K562 (cell line): ENCODE results near the gene NEURL4. TPM values are rescaled to one million over a fixed set of nuclear protein-coding genes. Genes with fewer than 3 reads are reported as not detected.
A peak's percentile ranks its signal among the peaks of the same experiment; 100 is the strongest.

ENCODE experiments used
- ATAC-seq: fragments of 200-7000 bp; cut with Tn5 transposase; 3 replicates; pipeline ENCODE4 v1.9.1; 2020; ENCODE audit warnings: moderate library complexity
- BruUV-seq: library from RNA; stranded (reverse); fragments of 400-500 nt; replicated peaks from 2 replicates; lab custom pipeline; 2021; lab: Mats Ljungman, UMichigan
- CTCF ChIA-PET: fragments of 300-600 bp; formaldehyde crosslinking; extraction: SDS; loops from one replicate; lab custom pipeline; 2021; ENCODE audit warnings: low intra/inter-chr PET ratio; lab: Yijun Ruan, JAX
- POLR2A ChIA-PET: fragments of 300-600, 350-650 bp; sonication (Branson Sonifier 250); formaldehyde crosslinking; extraction: SDS; loops from one replicate; lab custom pipeline; 2021; ENCODE audit warnings: antibody characterized with exemption, inconsistent platforms; lab: Yijun Ruan, JAX
- DNase-seq, 4 experiments: peaks; one replicate each; pipeline versions ENCODE4 v3.0.0 to v3.0.0-alpha.2; 2011 to 2018; ENCODE audit warnings: low spot score in 3 of 4, mixed read lengths in 3 of 4; ENCODE audit errors: extremely low read depth in 1 of 4
- FAIRE-seq: peaks from 2 replicates; lab custom pipeline; 2011; peaks lifted over from hg19 to GRCh38; lab: Jason Lieb, UNC
- H2AFZ ChIP-seq: 2 replicates; pipeline ENCODE4 v1.6.0; 2011; ENCODE audit warnings: low read depth, low read length, control low read depth, inconsistent platforms
- H3K27ac ChIP-seq: fragments of 200-600 bp; 3 replicates; pipeline ENCODE4 v1.8.0; 2011; ENCODE audit warnings: low read depth, mild to moderate bottlenecking, control low read depth, inconsistent platforms, low read length, moderate library complexity, mixed read lengths; ENCODE audit errors: extremely low read depth
- H3K27me3 ChIP-seq, 2 experiments: fragments of 300-600 bp in 1 of 2; 2 replicates in 1 of 2; 3 replicates in 1 of 2; pipeline versions ENCODE4 v1.6.0 to v1.8.0; 2011; ENCODE audit warnings: inconsistent platforms in 2 of 2, low read length in 2 of 2, mild to moderate bottlenecking in 1 of 2, mixed read lengths in 1 of 2, moderate library complexity in 1 of 2; ENCODE audit not compliant: control insufficient read depth in 2 of 2, insufficient read depth in 2 of 2
- H3K36me3 ChIP-seq: fragments of 300-600 bp; 3 replicates; pipeline ENCODE4 v1.8.0; 2011; ENCODE audit warnings: mild to moderate bottlenecking, low read length, inconsistent platforms; ENCODE audit not compliant: control insufficient read depth, insufficient read depth
- H3K4me1 ChIP-seq, 2 experiments: fragments of 200-600 bp in 1 of 2; replicated peaks in 1 of 2; 2 replicates in 1 of 2; 3 replicates in 1 of 2; pipeline versions ENCODE4 v1.5.1 to v1.8.0; 2011; ENCODE audit warnings: inconsistent platforms in 2 of 2, low read length in 2 of 2, mild to moderate bottlenecking in 1 of 2, mixed read lengths in 1 of 2, moderate library complexity in 1 of 2; ENCODE audit not compliant: control insufficient read depth in 2 of 2, insufficient read depth in 2 of 2
- H3K4me2 ChIP-seq: 2 replicates; pipeline ENCODE4 v1.6.1; 2011; ENCODE audit warnings: low read length, control low read depth, inconsistent platforms, mixed read lengths; ENCODE audit not compliant: insufficient read depth
- H3K4me3 ChIP-seq: fragments of 200-600 bp; sonication (generic), shearing (Covaris generic); 2 replicates; pipeline ENCODE4 v1.5.1; 2016; ENCODE audit warnings: control low read depth, inconsistent platforms
- H3K79me2 ChIP-seq: fragments of 200-600 bp; 3 replicates; pipeline ENCODE4 v1.8.0; 2011; ENCODE audit warnings: low read length, inconsistent platforms; ENCODE audit not compliant: control insufficient read depth, insufficient read depth
- H3K9ac ChIP-seq, 2 experiments: 2 replicates each; pipeline versions ENCODE4 v1.6.0 to v1.6.1; 2011; ENCODE audit warnings: low read depth in 2 of 2, low read length in 2 of 2, control low read depth in 1 of 2, inconsistent platforms in 1 of 2, mild to moderate bottlenecking in 1 of 2, mixed read lengths in 1 of 2; ENCODE audit not compliant: insufficient read depth in 1 of 2
- H3K9me1 ChIP-seq: one replicate; pipeline ENCODE4 v1.6.0; 2011; ENCODE audit warnings: inconsistent platforms, mild to moderate bottlenecking, low read length, moderate library complexity; ENCODE audit not compliant: control insufficient read depth, insufficient read depth
- H3K9me3 ChIP-seq: replicated peaks from 2 replicates; pipeline ENCODE4 v1.5.1; 2011; ENCODE audit warnings: low read depth, low read length, inconsistent platforms; ENCODE audit not compliant: control insufficient read depth, insufficient read depth
- H4K20me1 ChIP-seq: replicated peaks from 2 replicates; pipeline ENCODE4 v1.6.1; 2011; ENCODE audit warnings: low read length, inconsistent platforms, mixed read lengths; ENCODE audit not compliant: control insufficient read depth, insufficient read depth
- CBFB ChIP-seq: sonication (generic); formaldehyde crosslinking; IDR thresholded peaks from 2 replicates; pipeline ENCODE4 v1.4.0; 2020; ENCODE audit warnings: mild to moderate bottlenecking, missing genetic modification reagents
- KDM2B ChIP-seq: fragments of 250-450 bp; sonication (Bioruptor Pico); IDR thresholded peaks from 2 replicates; pipeline ENCODE4 v1.8.0; 2021; ENCODE audit warnings: mild to moderate bottlenecking, moderate library complexity
- PML ChIP-seq: IDR thresholded peaks from 2 replicates; pipeline ENCODE4 v1.6.1; 2012; ENCODE audit warnings: low read length, inconsistent platforms
- POLR2AphosphoS2 ChIP-seq: IDR thresholded peaks from 2 replicates; pipeline ENCODE4 v1.6.1; 2012; ENCODE audit warnings: low read length, improper control_type of control experiment
- POLR2G ChIP-seq: fragments of 200-400 bp; formaldehyde crosslinking; IDR thresholded peaks from 2 replicates; pipeline ENCODE4 v1.6.1; 2017; ENCODE audit warnings: low read depth, mild to moderate bottlenecking, antibody characterized with exemption, low read length, moderate library complexity
- RBFOX2 ChIP-seq: fragments of 200-400 bp; formaldehyde crosslinking; IDR thresholded peaks from 2 replicates; pipeline ENCODE4 v1.6.1; 2017; ENCODE audit warnings: low read depth, mild to moderate bottlenecking, low read length, moderate library complexity
- XRCC5 ChIP-seq: fragments of 200-400 bp; formaldehyde crosslinking; IDR thresholded peaks from 2 replicates; pipeline ENCODE4 v1.6.1; 2017; ENCODE audit warnings: low read depth, mild to moderate bottlenecking, low read length
- ZNF57 ChIP-seq: fragments of 450-650 bp; formaldehyde crosslinking; IDR thresholded peaks from 2 replicates; pipeline ENCODE4 v1.4.0; 2020; ENCODE audit warnings: mild to moderate bottlenecking, moderate library complexity
- WGBS: fragments of 100-300 bp; shearing (Covaris generic); methylation state at CpG from one replicate; pipeline ENCODE4 v1.1.6; 2016; ENCODE audit warnings: low coverage, mixed read lengths; ENCODE audit not compliant: insufficient coverage; ENCODE audit errors: missing lambda C conversion rate; 5-methylcytosine and 5-hydroxymethylcytosine counted together
- in situ Hi-C: fragments of 300-500 bp; cut with MboI; formaldehyde crosslinking; loops from 4 replicates; pipeline ENCODE4 v1.15.0; 2018; ENCODE audit warnings: inconsistent platforms, mixed read lengths
- intact Hi-C: fragments of 100-400 bp; cut with micrococcal nuclease; formaldehyde crosslinking; loops from 2 replicates; pipeline ENCODE4 v1.14.2; 2022
- polyA plus RNA-seq, 8 experiments: library from polyadenylated mRNA; depleted of rRNA in 4 of 8; stranded (reverse) in 5 of 8; unstranded in 3 of 8; fragments of >200 nt; fragmentation: Nextera tagmentation in 2 of 8; fragmentation: Illumina TruSeq in 1 of 8; extraction: Ambion mirVana in 2 of 8; extraction: Trizol in 1 of 8; gene quantifications; 2 replicates each; pipeline versions ENCODE4 v1.2.1 to v1.2.3, GENCODE V29; 2011 to 2014; ENCODE audit warnings: inconsistent platforms in 1 of 8, missing spikeins in 1 of 8
- total RNA-seq, 7 experiments: library from RNA; depleted of rRNA in 6 of 7; stranded (reverse); fragments of >200 nt in 6 of 7; fragmentation: Illumina TruSeq in 2 of 7; extraction: Trizol in 2 of 7; gene quantifications; 2 replicates each; pipeline versions ENCODE4 v1.2.1 to v1.2.3, GENCODE V29; 2011 to 2021; ENCODE audit warnings: low replicate concordance in 1 of 7
- TF ChIP-seq, protein P1 (sequence below): fragments of 450-650 bp; formaldehyde crosslinking; conservative IDR thresholded peaks from 2 replicates; pipeline ENCODE4 v1.4.0; 2022; ENCODE audit warnings: mild to moderate bottlenecking, missing genetic modification characterization
- TF ChIP-seq, protein P2 (sequence below), 3 experiments: IDR thresholded peaks in 2 of 3; conservative IDR thresholded peaks in 1 of 3; 2 replicates each; pipeline ENCODE4 v1.5.1; 2011 to 2012; ENCODE audit warnings: low read length in 3 of 3, mild to moderate bottlenecking in 3 of 3, control low read depth in 2 of 3, improper control_type of control experiment in 1 of 3, inconsistent platforms in 1 of 3, low read depth in 1 of 3, mixed read lengths in 1 of 3, moderate library complexity in 1 of 3; ENCODE audit not compliant: insufficient read depth in 2 of 3
- TF ChIP-seq, protein P3 (sequence below): fragments of 200-800 bp; sonication (Bioruptor generic); IDR thresholded peaks from 2 replicates; pipeline ENCODE4 v1.6.1; 2017; ENCODE audit warnings: missing genetic modification characterization, missing compliant biosample characterization
- TF ChIP-seq, protein P4 (sequence below), 2 experiments: fragments of 450-650 bp in 1 of 2; sonication (generic) in 1 of 2; formaldehyde crosslinking in 1 of 2; IDR thresholded peaks in 1 of 2; conservative IDR thresholded peaks in 1 of 2; 2 replicates each; pipeline versions ENCODE4 v1.6.1 to v1.8.1; 2016 to 2023; ENCODE audit warnings: mild to moderate bottlenecking in 2 of 2, moderate library complexity in 2 of 2, inconsistent platforms in 1 of 2, missing genetic modification reagents in 1 of 2

Gene NEURL4
- total and polyA plus RNA-seq, 9 of the 15 experiments (the other 6 are each of a cell fraction or from before 2014, with no cell fraction given), result 0.08 to 37.4 (median 11.5) TPM

DNA sequence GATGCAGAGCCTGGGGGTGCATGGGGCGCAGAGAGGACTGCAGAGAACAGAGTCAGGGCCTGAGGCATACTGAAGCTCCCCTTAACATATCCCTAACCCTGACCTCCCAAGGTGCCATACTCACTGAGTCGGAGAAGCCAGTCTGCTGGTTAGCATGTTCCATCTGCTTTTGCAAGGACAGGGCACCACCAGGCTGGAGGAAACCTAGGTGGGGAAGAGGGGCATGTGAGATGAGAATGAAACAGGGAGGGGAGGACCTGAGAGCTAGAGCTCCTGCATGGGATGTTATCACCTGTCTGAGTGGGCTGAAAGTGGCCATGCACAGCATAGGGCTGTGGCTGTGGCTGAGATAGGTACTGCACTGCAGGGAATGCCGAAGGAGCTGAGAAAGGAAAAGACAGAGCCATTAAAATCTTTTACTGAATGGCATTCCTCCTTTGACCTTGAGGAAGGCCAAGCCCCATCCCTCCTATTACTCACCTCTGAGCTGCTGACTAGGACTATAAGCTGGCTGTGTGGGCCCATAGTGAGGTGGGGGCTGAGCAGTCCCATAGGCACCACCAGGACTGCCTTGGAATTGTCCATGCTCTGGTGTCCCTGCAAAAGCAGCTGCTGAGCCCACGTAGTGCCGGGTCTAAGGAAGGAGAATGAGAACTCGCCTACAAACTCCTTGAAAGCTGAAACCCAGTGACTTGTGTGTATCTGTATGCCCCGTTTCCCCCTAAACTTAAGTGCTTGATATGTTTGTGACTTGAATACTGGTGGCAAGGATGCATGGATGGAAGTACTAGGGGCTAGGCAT is 15.8 kb downstream of the NEURL4 start (continued):
- TF ChIP-seq, protein P1, sequence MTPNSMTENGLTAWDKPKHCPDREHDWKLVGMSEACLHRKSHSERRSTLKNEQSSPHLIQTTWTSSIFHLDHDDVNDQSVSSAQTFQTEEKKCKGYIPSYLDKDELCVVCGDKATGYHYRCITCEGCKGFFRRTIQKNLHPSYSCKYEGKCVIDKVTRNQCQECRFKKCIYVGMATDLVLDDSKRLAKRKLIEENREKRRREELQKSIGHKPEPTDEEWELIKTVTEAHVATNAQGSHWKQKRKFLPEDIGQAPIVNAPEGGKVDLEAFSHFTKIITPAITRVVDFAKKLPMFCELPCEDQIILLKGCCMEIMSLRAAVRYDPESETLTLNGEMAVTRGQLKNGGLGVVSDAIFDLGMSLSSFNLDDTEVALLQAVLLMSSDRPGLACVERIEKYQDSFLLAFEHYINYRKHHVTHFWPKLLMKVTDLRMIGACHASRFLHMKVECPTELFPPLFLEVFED (CRISPR knock-in tag), result peak; percentile 5; the same call in 1 of the 2 replicates
- peak; percentile 73; the same call in 1 of the 2 replicates for TF ChIP-seq POLR2AphosphoS2
- TF ChIP-seq, protein P2, sequence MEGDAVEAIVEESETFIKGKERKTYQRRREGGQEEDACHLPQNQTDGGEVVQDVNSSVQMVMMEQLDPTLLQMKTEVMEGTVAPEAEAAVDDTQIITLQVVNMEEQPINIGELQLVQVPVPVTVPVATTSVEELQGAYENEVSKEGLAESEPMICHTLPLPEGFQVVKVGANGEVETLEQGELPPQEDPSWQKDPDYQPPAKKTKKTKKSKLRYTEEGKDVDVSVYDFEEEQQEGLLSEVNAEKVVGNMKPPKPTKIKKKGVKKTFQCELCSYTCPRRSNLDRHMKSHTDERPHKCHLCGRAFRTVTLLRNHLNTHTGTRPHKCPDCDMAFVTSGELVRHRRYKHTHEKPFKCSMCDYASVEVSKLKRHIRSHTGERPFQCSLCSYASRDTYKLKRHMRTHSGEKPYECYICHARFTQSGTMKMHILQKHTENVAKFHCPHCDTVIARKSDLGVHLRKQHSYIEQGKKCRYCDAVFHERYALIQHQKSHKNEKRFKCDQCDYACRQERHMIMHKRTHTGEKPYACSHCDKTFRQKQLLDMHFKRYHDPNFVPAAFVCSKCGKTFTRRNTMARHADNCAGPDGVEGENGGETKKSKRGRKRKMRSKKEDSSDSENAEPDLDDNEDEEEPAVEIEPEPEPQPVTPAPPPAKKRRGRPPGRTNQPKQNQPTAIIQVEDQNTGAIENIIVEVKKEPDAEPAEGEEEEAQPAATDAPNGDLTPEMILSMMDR (IDR thresholded peaks at IDR 0.05 in 2 of 3, conservative IDR thresholded peaks at IDR 0.05 in 1 of 3; ENCODE audit: insufficient read depth in 2 of 3, low read depth in 1 of 3, low read length in 3 of 3), result 0 out of 6 replicates have a peak, but pooled peaks of 2 of the 3 experiments have one; percentile 16 to 24

DNA sequence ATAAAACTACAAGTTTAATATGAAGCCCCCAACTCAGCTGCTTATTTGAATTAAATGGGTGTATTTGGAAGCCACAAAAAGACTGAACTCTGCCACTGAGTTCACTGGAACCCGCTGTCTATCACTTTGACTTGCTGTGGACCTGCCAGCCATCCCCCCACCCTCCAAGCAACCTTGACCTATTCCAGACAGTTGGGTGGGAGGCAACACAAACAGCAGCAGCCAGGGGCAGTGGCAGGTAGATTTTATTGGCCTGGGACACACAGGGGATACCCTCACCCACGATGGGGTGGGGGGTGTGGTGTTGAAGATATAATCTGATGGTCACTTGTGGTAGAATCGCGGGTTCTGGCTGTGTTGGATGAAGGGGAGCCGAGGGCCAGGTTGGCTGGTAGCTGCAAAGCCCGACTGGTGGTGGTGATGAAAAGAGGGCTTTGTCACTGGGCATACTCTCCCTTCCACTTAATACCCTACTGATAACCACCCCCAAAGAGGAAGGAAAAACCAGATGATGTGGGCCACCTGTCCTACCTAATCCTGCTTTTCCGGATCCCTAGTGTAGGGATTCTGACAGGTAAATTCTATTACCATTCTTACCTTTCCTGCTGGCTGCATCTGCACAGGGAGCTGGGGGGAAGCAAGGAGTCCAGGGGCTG is 16.6 kb downstream of the NEURL4 start:
- ChIA-PET CTCF (no interaction called here), POLR2A (interaction anchor here (0.6 to 2.6 kb wide), 3 partner anchors 13 to 95 kb away, joined by 3 to 21 read pairs (median 3); partner anchors contain the start of genes NEURL4 and NLGN2)
- in situ Hi-C loops, result no loop called here
- H3K9me3 ChIP-seq, result no peaks in the 10 kb centered on the region
- peaks cover 72% of the 10 kb centered on the region for H3K36me3 ChIP-seq
- DNase-seq (no peak), FAIRE-seq (no peak), ATAC-seq (no peak)
- no peak overlapping the region for H2AFZ ChIP-seq
- 56% methylated on average over 6 of the region's 7 CpGs for WGBS
- peaks cover 11% of the 10 kb centered on the region for H3K9me1 ChIP-seq
- H3K4me1 ChIP-seq, result peaks cover 22 to 35% of the 10 kb centered on the region in 2 experiments
- peak overlapping the region in 1 of 2 experiments; percentile 59; a peak in 1 of 4 replicates for H3K9ac ChIP-seq
- H3K4me3 ChIP-seq, result no peak overlapping the region
- intact Hi-C loops, result no loop called here
- H3K4me2 ChIP-seq, result no peak overlapping the region
- TF ChIP-seq, protein P3, sequence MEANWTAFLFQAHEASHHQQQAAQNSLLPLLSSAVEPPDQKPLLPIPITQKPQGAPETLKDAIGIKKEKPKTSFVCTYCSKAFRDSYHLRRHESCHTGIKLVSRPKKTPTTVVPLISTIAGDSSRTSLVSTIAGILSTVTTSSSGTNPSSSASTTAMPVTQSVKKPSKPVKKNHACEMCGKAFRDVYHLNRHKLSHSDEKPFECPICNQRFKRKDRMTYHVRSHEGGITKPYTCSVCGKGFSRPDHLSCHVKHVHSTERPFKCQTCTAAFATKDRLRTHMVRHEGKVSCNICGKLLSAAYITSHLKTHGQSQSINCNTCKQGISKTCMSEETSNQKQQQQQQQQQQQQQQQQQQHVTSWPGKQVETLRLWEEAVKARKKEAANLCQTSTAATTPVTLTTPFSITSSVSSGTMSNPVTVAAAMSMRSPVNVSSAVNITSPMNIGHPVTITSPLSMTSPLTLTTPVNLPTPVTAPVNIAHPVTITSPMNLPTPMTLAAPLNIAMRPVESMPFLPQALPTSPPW (CRISPR knock-in tag), result no peak
- no peak for TF ChIP-seq ZNF57 (CRISPR knock-in tag)
- TF ChIP-seq RBFOX2, result peak; percentile 33
- TF ChIP-seq, protein P4, sequence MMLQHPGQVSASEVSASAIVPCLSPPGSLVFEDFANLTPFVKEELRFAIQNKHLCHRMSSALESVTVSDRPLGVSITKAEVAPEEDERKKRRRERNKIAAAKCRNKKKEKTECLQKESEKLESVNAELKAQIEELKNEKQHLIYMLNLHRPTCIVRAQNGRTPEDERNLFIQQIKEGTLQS (IDR thresholded peaks at IDR 0.05), result no peak
- TF ChIP-seq, protein P4 (CRISPR knock-in tag; conservative IDR thresholded peaks at IDR 0.05), result no peak
- peak; percentile 33; the same call in 1 of the 2 replicates for TF ChIP-seq PML
- 0 out of 2 replicates have a peak, but pooled peaks have one; percentile 10 for TF ChIP-seq POLR2G
- TF ChIP-seq XRCC5, result no peak
- TF ChIP-seq KDM2B, result no peak
- no peak for TF ChIP-seq CBFB
- H3K27me3 ChIP-seq, result no peaks in the 10 kb centered on the region
- H4K20me1 ChIP-seq, result peaks cover 40% of the 10 kb centered on the region
- no peak overlapping the region for H3K27ac ChIP-seq
- H3K79me2 ChIP-seq, result peaks cover 53% of the 10 kb centered on the region
- BruUV-seq, result no TSS peak
